ENCODE results near the gene FBXL3.

DNA sequence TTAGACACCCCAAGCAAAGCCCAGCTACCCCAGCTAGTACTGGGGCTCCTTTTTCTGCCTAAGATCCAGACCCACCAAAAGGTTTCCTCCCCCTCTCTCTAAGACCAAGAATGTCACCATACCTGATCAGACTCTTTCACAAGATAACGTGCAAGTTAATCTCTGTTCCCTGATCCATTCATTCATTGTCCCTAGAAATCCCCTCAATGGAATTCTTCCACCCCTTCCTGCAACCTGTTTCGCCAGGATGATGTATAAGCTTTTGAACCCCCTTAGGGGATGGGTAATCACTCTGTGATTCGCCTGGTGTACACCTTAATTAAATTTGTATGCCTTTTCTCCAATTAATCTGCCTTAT is 52.4 kb downstream of the FBXL3 start:
- TF ChIP-seq REST (tag by site-specific recombination; IDR thresholded peaks at IDR 0.05): no peak
- no peak for TF ChIP-seq ZNF658 (tag by site-specific recombination; IDR thresholded peaks at IDR 0.05)
- no peak for TF ChIP-seq ZNF521 (tag by site-specific recombination; IDR thresholded peaks at IDR 0.05)
- TF ChIP-seq, protein P1, sequence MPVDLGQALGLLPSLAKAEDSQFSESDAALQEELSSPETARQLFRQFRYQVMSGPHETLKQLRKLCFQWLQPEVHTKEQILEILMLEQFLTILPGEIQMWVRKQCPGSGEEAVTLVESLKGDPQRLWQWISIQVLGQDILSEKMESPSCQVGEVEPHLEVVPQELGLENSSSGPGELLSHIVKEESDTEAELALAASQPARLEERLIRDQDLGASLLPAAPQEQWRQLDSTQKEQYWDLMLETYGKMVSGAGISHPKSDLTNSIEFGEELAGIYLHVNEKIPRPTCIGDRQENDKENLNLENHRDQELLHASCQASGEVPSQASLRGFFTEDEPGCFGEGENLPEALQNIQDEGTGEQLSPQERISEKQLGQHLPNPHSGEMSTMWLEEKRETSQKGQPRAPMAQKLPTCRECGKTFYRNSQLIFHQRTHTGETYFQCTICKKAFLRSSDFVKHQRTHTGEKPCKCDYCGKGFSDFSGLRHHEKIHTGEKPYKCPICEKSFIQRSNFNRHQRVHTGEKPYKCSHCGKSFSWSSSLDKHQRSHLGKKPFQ (tag by site-specific recombination; IDR thresholded peaks at IDR 0.05): no peak
- no peak for TF ChIP-seq ZNF76 (tag by site-specific recombination; IDR thresholded peaks at IDR 0.05; ENCODE audit: borderline replicate concordance, low read depth)
- TF ChIP-seq ZNF366 (tag by site-specific recombination; conservative IDR thresholded peaks at IDR 0.05): no peak
- TF ChIP-seq ZNF544 (tag by site-specific recombination; IDR thresholded peaks at IDR 0.05): no peak
- TF ChIP-seq MEIS1 (CRISPR knock-in tag; IDR thresholded peaks at IDR 0.05; ENCODE audit: borderline replicate concordance): no peak
- no peak for TF ChIP-seq CTCF (tag by site-specific recombination; IDR thresholded peaks at IDR 0.05)
- TF ChIP-seq, protein P2, sequence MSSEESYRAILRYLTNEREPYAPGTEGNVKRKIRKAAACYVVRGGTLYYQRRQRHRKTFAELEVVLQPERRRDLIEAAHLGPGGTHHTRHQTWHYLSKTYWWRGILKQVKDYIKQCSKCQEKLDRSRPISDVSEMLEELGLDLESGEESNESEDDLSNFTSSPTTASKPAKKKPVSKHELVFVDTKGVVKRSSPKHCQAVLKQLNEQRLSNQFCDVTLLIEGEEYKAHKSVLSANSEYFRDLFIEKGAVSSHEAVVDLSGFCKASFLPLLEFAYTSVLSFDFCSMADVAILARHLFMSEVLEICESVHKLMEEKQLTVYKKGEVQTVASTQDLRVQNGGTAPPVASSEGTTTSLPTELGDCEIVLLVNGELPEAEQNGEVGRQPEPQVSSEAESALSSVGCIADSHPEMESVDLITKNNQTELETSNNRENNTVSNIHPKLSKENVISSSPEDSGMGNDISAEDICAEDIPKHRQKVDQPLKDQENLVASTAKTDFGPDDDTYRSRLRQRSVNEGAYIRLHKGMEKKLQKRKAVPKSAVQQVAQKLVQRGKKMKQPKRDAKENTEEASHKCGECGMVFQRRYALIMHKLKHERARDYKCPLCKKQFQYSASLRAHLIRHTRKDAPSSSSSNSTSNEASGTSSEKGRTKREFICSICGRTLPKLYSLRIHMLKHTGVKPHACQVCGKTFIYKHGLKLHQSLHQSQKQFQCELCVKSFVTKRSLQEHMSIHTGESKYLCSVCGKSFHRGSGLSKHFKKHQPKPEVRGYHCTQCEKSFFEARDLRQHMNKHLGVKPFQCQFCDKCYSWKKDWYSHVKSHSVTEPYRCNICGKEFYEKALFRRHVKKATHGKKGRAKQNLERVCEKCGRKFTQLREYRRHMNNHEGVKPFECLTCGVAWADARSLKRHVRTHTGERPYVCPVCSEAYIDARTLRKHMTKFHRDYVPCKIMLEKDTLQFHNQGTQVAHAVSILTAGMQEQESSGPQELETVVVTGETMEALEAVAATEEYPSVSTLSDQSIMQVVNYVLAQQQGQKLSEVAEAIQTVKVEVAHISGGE (tag by site-specific recombination; conservative IDR thresholded peaks at IDR 0.05; ENCODE audit: low read depth): no peak
- TF ChIP-seq ZFP37 (tag by site-specific recombination; IDR thresholded peaks at IDR 0.05): no peak

All from HEK293 (cell line).